SJCRH30 (cell line): ENCODE results near the gene RXFP1. TPM values are rescaled to one million over a fixed set of nuclear protein-coding genes. Genes with fewer than 3 reads are reported as not detected.
A peak's percentile ranks its signal among the peaks of the same experiment; 100 is the strongest.

Experiments used
- DNase-seq, 2 experiments: peaks; one replicate each; pipeline ENCODE4 v3.0.0-alpha.2; 2015 to 2020
- H3K27ac ChIP-seq: fragments of 250-450 bp; sonication (Bioruptor Pico); 2 replicates; pipeline ENCODE4 v1.5.1; 2020; ENCODE audit warnings: mild to moderate bottlenecking, moderate library complexity
- H3K27me3 ChIP-seq: fragments of 250-450 bp; sonication (Bioruptor Pico); 2 replicates; pipeline ENCODE4 v1.5.1; 2020; ENCODE audit warnings: mild to moderate bottlenecking, moderate library complexity
- H3K36me3 ChIP-seq: fragments of 250-450 bp; sonication (Bioruptor Pico); 2 replicates; pipeline ENCODE4 v1.5.1; 2020; ENCODE audit warnings: mild to moderate bottlenecking, moderate library complexity
- H3K4me1 ChIP-seq: fragments of 250-450 bp; sonication (Bioruptor Pico); 2 replicates; pipeline ENCODE4 v1.5.1; 2020; ENCODE audit warnings: mild to moderate bottlenecking, moderate library complexity
- H3K4me3 ChIP-seq: fragments of 250-450 bp; sonication (Bioruptor Pico); 2 replicates; pipeline ENCODE4 v1.5.1; 2020; ENCODE audit warnings: mild to moderate bottlenecking, moderate library complexity
- H3K9me3 ChIP-seq: fragments of 250-450 bp; sonication (Bioruptor Pico); replicated peaks from 2 replicates; pipeline ENCODE4 v1.5.1; 2020; ENCODE audit warnings: mild to moderate bottlenecking, moderate library complexity
- total RNA-seq: library from RNA; depleted of rRNA; stranded (reverse); fragments of >200 nt; shearing (Covaris generic); gene quantifications from 2 replicates; pipeline ENCODE4 v1.2.3, GENCODE V29; 2014; rRNA removed

Gene RXFP1
- 0.08 TPM in 1 of 2 replicates, not detected in the other for total RNA-seq

DNA sequence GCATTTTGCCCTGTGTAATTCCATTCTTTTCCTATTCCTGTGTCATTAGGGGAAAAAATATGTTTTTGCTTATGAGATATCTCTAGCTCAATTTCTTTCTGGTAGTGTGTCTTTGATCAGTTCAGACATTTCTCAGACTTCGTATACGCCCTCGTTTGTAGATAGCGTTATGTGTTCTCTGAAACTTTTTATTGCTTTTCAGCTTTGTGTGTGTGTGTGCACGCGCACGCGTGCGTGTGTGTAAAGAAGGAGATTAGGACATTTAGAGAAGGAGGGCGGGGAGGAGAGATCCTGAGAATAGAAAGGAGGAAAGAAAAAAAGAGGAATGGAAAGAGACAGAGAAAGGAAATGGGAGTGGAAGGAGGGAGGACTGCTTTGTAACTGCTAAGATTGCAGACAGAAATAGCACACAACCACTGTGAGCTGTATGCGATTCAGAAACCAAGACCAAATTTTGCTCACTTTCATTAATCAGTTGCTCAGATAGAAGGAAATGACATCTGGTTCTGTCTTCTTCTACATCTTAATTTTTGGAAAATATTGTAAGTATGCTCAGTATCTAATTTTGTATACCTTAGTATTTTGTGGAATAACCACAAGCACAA, at the start of gene RXFP1:
Gene RXFP1 (plus strand): TSS at position 399 of the 605 bp plus-strand sequence. CDS start 95 bp downstream, at position 494.
- no peaks in the 10 kb centered on the region for H3K4me1 ChIP-seq
- H3K36me3 ChIP-seq = no peaks in the 10 kb centered on the region
- no peak within 1 kb of the TSS for H3K4me3 ChIP-seq
- no peak within 1 kb of the TSS for H3K27ac ChIP-seq
- no peaks in the 10 kb centered on the region for H3K9me3 ChIP-seq
- no peak for DNase-seq
- H3K27me3 ChIP-seq = no peaks in the 10 kb centered on the region

DNA sequence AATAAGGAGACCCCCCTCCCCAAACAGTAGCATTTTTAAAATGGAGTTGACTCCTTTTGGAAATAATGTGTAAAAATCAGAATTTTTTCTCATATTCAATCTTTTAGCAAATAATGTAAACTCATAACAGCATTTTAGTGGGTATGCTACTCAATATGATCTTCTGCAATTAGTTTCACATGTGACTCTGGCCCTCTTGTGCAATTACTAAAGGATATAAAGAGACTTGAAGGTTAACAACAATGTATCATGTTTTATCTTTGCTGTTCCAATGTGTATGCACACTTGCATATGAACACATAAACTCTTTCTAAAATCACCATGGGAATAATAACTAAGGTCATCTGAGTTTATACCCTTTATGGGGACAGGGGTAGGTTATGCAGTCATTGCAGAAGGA, 39.9 kb upstream of the RXFP1 start:
- Histone ChIP-seq H3K27ac (no peak overlapping the region), H3K4me1 (no peaks in the 10 kb centered on the region), H3K27me3 (no peaks in the 10 kb centered on the region), H3K9me3 (no peaks in the 10 kb centered on the region), H3K36me3 (no peaks in the 10 kb centered on the region), H3K4me3 (no peak overlapping the region)
- DNase-seq = no peak

DNA sequence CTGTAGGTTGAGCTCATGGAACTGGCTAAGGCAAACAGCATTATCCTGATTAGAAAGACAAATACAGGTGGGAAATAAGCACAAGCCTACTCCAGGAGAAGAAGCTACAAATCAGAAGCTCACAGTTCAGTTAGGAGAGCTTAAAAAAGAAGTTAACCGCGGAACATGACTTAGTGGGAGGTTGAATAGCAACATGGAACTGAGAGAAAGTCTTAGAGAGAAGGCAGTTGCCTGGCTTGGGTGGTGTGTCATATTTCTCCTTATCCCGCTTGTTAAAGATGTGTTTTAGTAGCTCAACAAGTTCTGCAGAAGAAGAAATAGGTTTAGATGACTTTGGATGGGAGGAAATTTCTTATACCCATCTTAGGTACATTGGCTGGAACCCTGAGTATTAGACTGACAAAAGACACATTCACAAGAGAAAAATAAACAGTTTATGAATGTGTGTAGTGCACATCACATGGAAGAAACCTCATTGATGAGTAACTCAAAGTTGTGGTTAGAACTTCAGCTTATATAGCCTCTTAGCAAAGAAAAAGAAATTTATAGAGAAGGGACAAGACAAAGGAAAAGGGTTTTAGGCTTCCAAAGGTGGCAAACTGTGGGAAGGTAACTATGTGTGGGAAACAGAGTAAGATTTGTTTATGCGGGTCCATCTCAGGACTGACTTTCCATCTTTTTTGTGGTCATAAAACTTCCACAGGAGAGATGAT, 37.4 kb upstream of the RXFP1 start:
- Histone ChIP-seq H3K27ac (no peak overlapping the region), H3K36me3 (no peaks in the 10 kb centered on the region), H3K9me3 (no peaks in the 10 kb centered on the region), H3K4me3 (no peak overlapping the region), H3K4me1 (no peaks in the 10 kb centered on the region), H3K27me3 (no peaks in the 10 kb centered on the region)
- DNase-seq = no peak

- Histone ChIP-seq H3K9me3 (no peaks in the 10 kb centered on the region), H3K4me1 (no peaks in the 10 kb centered on the region), H3K27me3 (no peaks in the 10 kb centered on the region), H3K4me3 (no peak overlapping the region), H3K36me3 (no peaks in the 10 kb centered on the region), H3K27ac (no peak overlapping the region)
- no peak for DNase-seq
Observed at GRCh38 chr4:158490629-158491028, 31.1 kb upstream of the RXFP1 start.

DNA sequence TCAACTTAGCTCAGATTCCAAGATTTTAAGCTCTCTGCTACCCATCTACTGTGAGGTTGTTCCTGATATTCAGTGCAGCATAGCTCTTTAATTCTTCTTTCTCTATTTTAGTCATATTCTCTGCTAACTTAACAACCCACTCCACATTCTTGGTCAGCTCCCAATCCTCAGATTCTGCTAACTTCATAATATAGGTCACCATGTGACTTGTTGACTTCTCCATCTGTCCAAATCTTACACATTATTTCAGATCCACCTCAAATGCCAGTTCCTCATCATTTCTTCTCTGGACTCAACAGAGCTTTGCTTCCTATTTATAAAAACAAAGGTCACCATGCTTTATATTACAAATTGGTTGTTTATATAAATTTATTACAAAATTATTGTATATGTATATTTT, 29.3 kb upstream of the RXFP1 start:
- H3K4me3 ChIP-seq = no peak overlapping the region
- H3K4me1 ChIP-seq = no peaks in the 10 kb centered on the region
- DNase-seq = no peak
- H3K9me3 ChIP-seq = no peaks in the 10 kb centered on the region
- H3K27me3 ChIP-seq = no peaks in the 10 kb centered on the region
- no peaks in the 10 kb centered on the region for H3K36me3 ChIP-seq
- no peak overlapping the region for H3K27ac ChIP-seq

DNA sequence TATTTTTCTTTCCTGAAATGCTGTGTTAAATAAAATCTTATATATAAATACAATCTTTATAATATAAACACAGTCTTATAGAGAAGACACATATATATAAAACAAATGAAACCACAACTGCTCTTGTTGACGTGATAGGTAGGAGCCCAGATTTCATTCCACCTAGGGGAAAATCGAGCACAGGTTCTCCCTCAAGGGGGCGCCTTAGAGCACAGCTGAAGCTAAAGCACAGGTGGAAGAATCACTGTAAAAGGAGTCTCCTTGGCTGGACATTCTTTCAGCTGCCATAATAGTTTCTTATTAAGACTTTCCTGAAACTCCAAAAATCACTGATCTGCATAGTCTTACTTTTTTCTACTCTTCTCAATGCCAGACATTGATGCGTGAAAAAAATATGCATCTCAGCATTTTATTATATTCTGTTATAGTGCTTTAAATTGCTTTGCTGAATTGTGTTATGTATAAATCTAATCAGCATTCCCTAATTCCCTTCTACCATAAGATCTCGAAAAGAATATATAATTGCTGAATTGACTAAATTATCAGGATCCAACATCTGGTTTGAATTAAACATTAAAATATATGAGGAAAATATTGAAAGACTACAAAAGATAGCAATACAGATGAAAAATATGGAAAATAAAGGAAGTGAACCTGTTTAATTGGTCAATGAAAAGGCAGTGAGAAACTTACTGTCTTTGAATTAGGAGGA, 25.5 kb upstream of the RXFP1 start:
- Histone ChIP-seq H3K27me3 (no peaks in the 10 kb centered on the region), H3K36me3 (no peaks in the 10 kb centered on the region), H3K9me3 (no peaks in the 10 kb centered on the region), H3K27ac (no peak overlapping the region), H3K4me1 (no peaks in the 10 kb centered on the region), H3K4me3 (no peak overlapping the region)
- peak; percentile 21 to 51 for DNase-seq

- H3K9me3 ChIP-seq = no peaks in the 10 kb centered on the region
- no peak overlapping the region for H3K27ac ChIP-seq
- H3K4me1 ChIP-seq = no peaks in the 10 kb centered on the region
- no peaks in the 10 kb centered on the region for H3K27me3 ChIP-seq
- no peak for DNase-seq
- no peaks in the 10 kb centered on the region for H3K36me3 ChIP-seq
- no peak overlapping the region for H3K4me3 ChIP-seq
Observed at GRCh38 chr4:158500054-158500453, 21.6 kb upstream of the RXFP1 start.

DNA sequence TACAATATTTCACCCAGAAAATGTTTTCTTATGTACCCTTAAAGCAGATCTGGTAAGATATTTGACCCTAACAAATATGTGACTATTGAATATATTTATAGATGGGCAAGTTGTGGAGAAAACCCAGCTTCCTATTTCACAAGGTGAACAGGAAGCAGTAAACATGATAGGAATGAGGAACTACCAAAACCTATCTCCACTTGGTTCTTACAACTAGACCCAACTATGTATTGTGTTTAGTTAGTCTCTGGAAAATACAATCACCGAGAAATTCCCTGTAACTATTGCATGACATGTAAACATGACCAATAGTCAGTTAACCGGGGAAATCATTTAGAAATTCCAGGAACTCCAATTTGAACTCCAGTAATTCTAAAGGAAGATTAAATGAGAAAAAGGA, 8.4 kb upstream of the RXFP1 start:
- Histone ChIP-seq H3K27ac (no peak overlapping the region), H3K4me3 (no peak overlapping the region), H3K9me3 (no peaks in the 10 kb centered on the region), H3K4me1 (no peaks in the 10 kb centered on the region), H3K27me3 (no peaks in the 10 kb centered on the region), H3K36me3 (no peaks in the 10 kb centered on the region)
- no peak for DNase-seq

- Histone ChIP-seq H3K36me3 (no peaks in the 10 kb centered on the region), H3K27me3 (no peaks in the 10 kb centered on the region), H3K4me1 (no peaks in the 10 kb centered on the region), H3K27ac (no peak overlapping the region), H3K4me3 (no peak overlapping the region), H3K9me3 (no peaks in the 10 kb centered on the region)
- no peak for DNase-seq
Observed at GRCh38 chr4:158519226-158519625, 2.5 kb upstream of the RXFP1 start.

GRCh38 chr4:158523990-158524535, 2.4 kb downstream of the RXFP1 start:
- Histone ChIP-seq H3K9me3 (no peaks in the 10 kb centered on the region), H3K27ac (no peak overlapping the region), H3K4me3 (no peak overlapping the region), H3K4me1 (no peaks in the 10 kb centered on the region), H3K36me3 (no peaks in the 10 kb centered on the region), H3K27me3 (no peaks in the 10 kb centered on the region)
- no peak for DNase-seq

DNA sequence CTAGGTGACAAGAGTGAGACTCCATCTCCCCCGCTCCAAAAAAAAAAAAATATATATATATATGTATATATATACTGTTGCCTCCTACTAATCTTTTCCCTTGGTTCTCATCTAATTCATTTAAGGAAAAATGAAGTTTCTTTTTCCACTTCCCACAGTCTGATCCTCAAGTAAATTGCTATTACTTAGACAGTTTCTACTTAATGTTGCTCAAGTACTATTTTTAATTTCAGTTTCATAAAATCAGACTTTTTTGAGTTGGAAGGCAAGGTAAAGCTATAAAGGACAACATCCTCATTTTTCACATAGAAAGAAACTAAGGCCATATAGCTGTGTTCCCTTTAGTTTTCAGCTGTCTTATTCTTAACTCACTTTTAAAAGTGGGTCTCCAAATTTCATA, 5.8 kb downstream of the RXFP1 start:
- H3K4me1 ChIP-seq = no peaks in the 10 kb centered on the region
- H3K4me3 ChIP-seq = no peak overlapping the region
- H3K27ac ChIP-seq = no peak overlapping the region
- H3K27me3 ChIP-seq = no peaks in the 10 kb centered on the region
- H3K9me3 ChIP-seq = no peaks in the 10 kb centered on the region
- no peaks in the 10 kb centered on the region for H3K36me3 ChIP-seq
- no peak for DNase-seq

- DNase-seq = no peak
- H3K4me1 ChIP-seq = no peaks in the 10 kb centered on the region
- H3K27ac ChIP-seq = no peak overlapping the region
- no peaks in the 10 kb centered on the region for H3K9me3 ChIP-seq
- no peaks in the 10 kb centered on the region for H3K27me3 ChIP-seq
- no peak overlapping the region for H3K4me3 ChIP-seq
- no peaks in the 10 kb centered on the region for H3K36me3 ChIP-seq
Observed at GRCh38 chr4:158529505-158529904, 7.8 kb downstream of the RXFP1 start.

DNA sequence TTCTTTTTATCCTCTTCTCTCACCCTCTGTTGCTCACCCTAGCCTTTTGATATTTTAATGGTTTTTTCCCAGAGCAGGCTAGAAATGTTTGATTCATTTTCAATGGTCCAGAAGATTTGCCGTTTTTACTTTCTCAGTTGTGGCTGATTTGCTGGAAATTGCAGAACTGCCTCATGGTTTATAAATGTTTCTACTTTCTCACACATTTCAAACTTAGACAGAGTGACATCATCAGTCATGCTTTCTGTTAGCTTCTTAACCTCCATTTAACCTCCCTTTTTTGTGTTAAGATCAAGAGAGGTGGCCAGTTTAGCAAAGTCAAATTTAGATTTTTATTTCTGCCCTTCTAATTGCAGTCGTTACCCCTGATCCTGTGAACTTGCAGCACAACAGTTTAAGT, 8.7 kb downstream of the RXFP1 start:
- Histone ChIP-seq H3K36me3 (no peaks in the 10 kb centered on the region), H3K9me3 (no peaks in the 10 kb centered on the region), H3K27me3 (no peaks in the 10 kb centered on the region), H3K4me3 (no peak overlapping the region), H3K27ac (no peak overlapping the region), H3K4me1 (no peaks in the 10 kb centered on the region)
- DNase-seq = no peak

- Histone ChIP-seq H3K4me1 (no peaks in the 10 kb centered on the region), H3K27ac (no peak overlapping the region), H3K4me3 (no peak overlapping the region), H3K9me3 (no peaks in the 10 kb centered on the region), H3K36me3 (no peaks in the 10 kb centered on the region), H3K27me3 (no peaks in the 10 kb centered on the region)
- DNase-seq = no peak
Observed at GRCh38 chr4:158530898-158531297, 9.2 kb downstream of the RXFP1 start.

DNA sequence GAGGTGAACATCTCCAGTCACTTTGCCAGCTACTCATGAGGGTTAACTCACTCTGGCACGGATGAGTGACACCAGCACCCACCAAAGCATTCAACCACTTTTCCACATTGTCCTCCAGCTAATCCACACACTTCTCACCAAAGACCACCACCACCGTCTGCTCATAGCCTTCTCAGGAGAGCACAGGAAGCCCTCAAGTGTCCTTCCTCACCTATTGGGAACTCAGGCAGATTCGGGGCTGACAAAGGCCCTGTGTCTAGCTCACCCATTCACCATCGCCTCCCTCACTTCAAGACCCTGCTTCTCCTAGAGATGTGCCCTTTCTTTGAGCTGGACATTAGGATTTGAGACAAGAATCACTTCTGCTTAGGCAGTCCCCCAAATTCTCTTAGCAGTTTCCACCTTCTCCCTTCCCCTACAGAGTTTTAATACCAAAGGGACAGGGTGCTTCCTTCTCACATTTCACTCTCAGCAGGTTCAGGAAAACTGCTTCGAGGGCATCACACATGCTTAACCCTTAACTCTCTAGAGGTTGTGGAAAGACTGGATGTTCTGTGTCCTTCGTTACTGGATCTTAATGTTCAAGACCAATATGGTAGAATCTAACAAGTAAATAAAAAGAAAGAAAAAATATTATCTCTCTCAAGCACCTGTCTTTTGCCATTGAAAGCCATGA, 11.0 kb downstream of the RXFP1 start:
- Histone ChIP-seq H3K27me3 (no peaks in the 10 kb centered on the region), H3K9me3 (no peaks in the 10 kb centered on the region)

More for the DNA sequence above, 11.0 kb downstream of the RXFP1 start:
- Histone ChIP-seq H3K27ac (no peak overlapping the region), H3K4me1 (no peaks in the 10 kb centered on the region), H3K36me3 (no peaks in the 10 kb centered on the region), H3K4me3 (no peak overlapping the region)
- no peak for DNase-seq
